Heart right ventricle (tissue), 16 donors: ENCODE results near the gene DDX20. TPM values are rescaled to one million over a fixed set of nuclear protein-coding genes. Genes with fewer than 3 reads are reported as not detected.

ENCODE experiments used
- ATAC-seq, 8 donors: fragments of 200-7000 bp; cut with Tn5 transposase; one replicate each; pipeline ENCODE4 v1.9.1; 2020; ENCODE audit warnings: mild to moderate bottlenecking in 8 of 8, moderate library complexity in 8 of 8, moderate number of reproducible peaks in 1 of 8
- DNase-seq, 2 donors: peaks; one replicate each; pipeline ENCODE4 v3.0.0-alpha.2; 2020
- H3K27ac ChIP-seq, 10 donors: fragments of 200-600 bp; sonication (generic) in 2 of 10; one replicate each; pipeline versions ENCODE4 v1.5.0 to v1.8.0; 2020 to 2022; ENCODE audit warnings: mild to moderate bottlenecking in 3 of 10
- H3K27me3 ChIP-seq, 7 donors: fragments of 200-600 bp; one replicate each; pipeline ENCODE4 v1.8.0; 2021 to 2022; ENCODE audit warnings: mild to moderate bottlenecking in 2 of 7
- H3K36me3 ChIP-seq, 9 donors: fragments of 200-600 bp; sonication (generic) in 1 of 9; one replicate each; pipeline versions ENCODE4 v1.5.0 to v1.8.0; 2020 to 2022; ENCODE audit warnings: mild to moderate bottlenecking in 2 of 9
- H3K4me1 ChIP-seq, 9 donors: fragments of 200-600 bp; sonication (generic) in 1 of 9; one replicate each; pipeline versions ENCODE4 v1.5.0 to v1.8.0; 2020 to 2022; ENCODE audit warnings: mild to moderate bottlenecking in 4 of 9
- H3K4me3 ChIP-seq, 10 donors: fragments of 200-600 bp; sonication (generic) in 2 of 10; one replicate each; pipeline versions ENCODE4 v1.5.0 to v1.8.0; 2020 to 2022; ENCODE audit warnings: mild to moderate bottlenecking in 7 of 10, moderate library complexity in 2 of 10
- H3K9me3 ChIP-seq, 11 donors: fragments of 200-600 bp in 10 of 11; sonication (generic) in 2 of 11; one replicate each; pipeline versions ENCODE4 v1.5.0 to v1.8.0; 2013 to 2022; ENCODE audit warnings: mild to moderate bottlenecking in 2 of 11, control low read depth in 1 of 11, moderate library complexity in 1 of 11
- CTCF ChIP-seq, 9 donors: fragments of 200-600 bp; sonication (generic) in 2 of 9; IDR thresholded peaks; one replicate each; pipeline versions ENCODE4 v1.5.0 to v1.8.0; 2021 to 2022; ENCODE audit warnings: antibody characterized with exemption in 9 of 9, mild to moderate bottlenecking in 5 of 9, moderate library complexity in 1 of 9
- WGBS, 2 donors: extraction: QIAGEN DNeasy Blood & Tissue Kit; methylation state at CpG; one replicate each; pipeline ENCODE4 v1.1.7; 2013; ENCODE audit warnings: inconsistent platforms in 1 of 2; 5-methylcytosine and 5-hydroxymethylcytosine counted together
- intact Hi-C, 10 donors: fragments of 100-400 bp; cut with DNase I; formaldehyde crosslinking; loops; one replicate each; pipeline versions ENCODE4 v1.11.1 to v1.14.2; 2022
- polyA plus RNA-seq, 2 donors: library from polyadenylated mRNA; stranded (reverse); fragments of 200-250 nt; gene quantifications; one replicate each; pipeline ENCODE4 v1.2.3, GENCODE V29; 2013
- total RNA-seq, 10 donors: library from RNA; stranded (reverse); fragmentation: NEBNext Ultra II Directional in 3 of 10; extraction: Animal tissue kit (Norgen Biotek cat#: 25700) in 3 of 10; gene quantifications; one replicate each; pipeline versions ENCODE4 v1.2.1 to v1.2.4, GENCODE V29; 2021 to 2023
- donor health status: Arrhythmogenic right ventricular cardiomyopathy.
- donor health status: ischemic (EF 13 %, LVEDD 7.1; RV severe dilation, severe dysfunction).
- donor health status: healthy with polysubstance abuse.
- donor health status: DM: no; HTN: yes; CAD: no.
- donor health status: DM: no; HTN: no; CAD: no.
- donor health status: ischemic (EF 25% LVEDD 6.9; RV normal size, moderate dysfunction).
- donor health status: ischemic (EF 25% LVEDD 5.7; RV mildly dilated, moderate dysfunction).
- donor health status: healthy.
- donor health status: DM: yes; HTN: yes; CAD: no.
- donor health status: Ischemic cardiomyopathy.
- donor health status: ischemic (EF 35%, LVEDD 5.7; RV mildly dilated, moderate dysfunction).
- donor health status: nonischemic (EF 11% LVEDD 7.7; RV severe dilation, severe dysfunction).
- donor health status: DM: yes; HTN: yes; CAD: no.
- donor health status: PGD.
- donor health status: ischemic (EF 29% LVEDD 5.4; RV normal size, mild dysfunction).
- donor health status: nonischemic (EF 23%, LVEDD 6.1; RV moderate dilation, normal function).

DDX20 gene
- total and polyA plus RNA-seq, 12 donors: 4.0 to 10.0 (median 6.4) TPM

- TF ChIP-seq CTCF (IDR thresholded peaks at IDR 0.05): no peak
- intact Hi-C loops: loop anchor here in 1 of 10 donors (10.0 kb wide), 1 partner anchor 968 kb away; the partner anchor contains the start of gene RHOC
- ATAC-seq (peak in 7 of 8 donors; percentile 3 to 41 (median 26)), DNase-seq (peak; percentile 78 to 89)
- H3K36me3 ChIP-seq: peaks cover 0 to 21% (median 0%) of the 10 kb centered on the region in 9 donors
- H3K4me3 ChIP-seq: peak overlapping the region in 8 of 10 donors; percentile 68 to 80 (median 78)
- H3K27me3 ChIP-seq: peaks cover 0 to 19% (median 0%) of the 10 kb centered on the region in 7 donors
- no peaks in the 10 kb centered on the region for H3K9me3 ChIP-seq
- peaks cover 23 to 90% (median 78%) of the 10 kb centered on the region in 9 donors for H3K4me1 ChIP-seq
- WGBS, 2 donors: 29 to 34% methylated on average over 4 of the region's 4 CpGs
- H3K27ac ChIP-seq: peak overlapping the region; percentile 96 to 100 (median 98)
Measured at GRCh38 chr1:111736548-111737215, 19.0 kb upstream of the DDX20 start.

GRCh38 chr1:111737216-111738132, 18.2 kb upstream of the DDX20 start:
- Histone ChIP-seq H3K27ac (peak overlapping the region; percentile 96 to 100 (median 98)), H3K36me3 (peaks cover 0 to 21% (median 0%) of the 10 kb centered on the region in 9 donors), H3K9me3 (no peaks in the 10 kb centered on the region), H3K4me1 (peaks cover 23 to 82% (median 70%) of the 10 kb centered on the region in 9 donors), H3K4me3 (peak overlapping the region; percentile 66 to 80 (median 77)), H3K27me3 (peaks cover 0 to 27% (median 0%) of the 10 kb centered on the region in 7 donors)
- ATAC-seq (no peak), DNase-seq (no peak)
- TF ChIP-seq CTCF (IDR thresholded peaks at IDR 0.05): no peak
- 31 to 35% methylated on average over 8 of the region's 8 CpGs for WGBS, 2 donors
- intact Hi-C loops: loop anchor here in 3 of 10 donors (2.0 to 10.0 kb wide), 2 partner anchors 17 to 967 kb away; partner anchors contain the start of gene RHOC (in 1 of the 3)

- Histone ChIP-seq H3K4me3 (peak overlapping the region; percentile 66 to 80 (median 77)), H3K27ac (peak overlapping the region; percentile 96 to 100 (median 98)), H3K9me3 (no peaks in the 10 kb centered on the region), H3K4me1 (peaks cover 21 to 76% (median 68%) of the 10 kb centered on the region in 9 donors), H3K27me3 (peaks cover 0 to 32% (median 0%) of the 10 kb centered on the region in 7 donors), H3K36me3 (peaks cover 0 to 21% (median 0%) of the 10 kb centered on the region in 9 donors)
- intact Hi-C loops: loop anchor here in 3 of 10 donors (2.0 to 10.0 kb wide), 2 partner anchors 17 to 967 kb away; partner anchors contain the start of gene RHOC (in 1 of the 3)
- ATAC-seq: no peak
- WGBS, 2 donors: 17 to 31% methylated on average over 7 to 9 of the region's 9 CpGs
- DNase-seq: no peak
- no peak for TF ChIP-seq CTCF (IDR thresholded peaks at IDR 0.05)
Measured at GRCh38 chr1:111738133-111738435, 17.6 kb upstream of the DDX20 start.
